ENCODE measurements around the gene PCDH7.

- TF ChIP-seq CTCF (IDR thresholded peaks at IDR 0.05) (peak; percentile 67), RAD21 (IDR thresholded peaks at IDR 0.05; ENCODE audit: low read length) (peak; percentile 82)
Measured at GRCh38 chr4:30716158-30716557, 4.0 kb upstream of the PCDH7 start.

Data from SK-N-SH (cell line).